ENCODE data around the gene MAFF. TPM values are rescaled to one million over a fixed set of nuclear protein-coding genes. Genes with fewer than 3 reads are reported as not detected.

MAFF gene
- polyA plus RNA-seq, 1 donor from 2014 or later = 2.1 TPM

DNA sequence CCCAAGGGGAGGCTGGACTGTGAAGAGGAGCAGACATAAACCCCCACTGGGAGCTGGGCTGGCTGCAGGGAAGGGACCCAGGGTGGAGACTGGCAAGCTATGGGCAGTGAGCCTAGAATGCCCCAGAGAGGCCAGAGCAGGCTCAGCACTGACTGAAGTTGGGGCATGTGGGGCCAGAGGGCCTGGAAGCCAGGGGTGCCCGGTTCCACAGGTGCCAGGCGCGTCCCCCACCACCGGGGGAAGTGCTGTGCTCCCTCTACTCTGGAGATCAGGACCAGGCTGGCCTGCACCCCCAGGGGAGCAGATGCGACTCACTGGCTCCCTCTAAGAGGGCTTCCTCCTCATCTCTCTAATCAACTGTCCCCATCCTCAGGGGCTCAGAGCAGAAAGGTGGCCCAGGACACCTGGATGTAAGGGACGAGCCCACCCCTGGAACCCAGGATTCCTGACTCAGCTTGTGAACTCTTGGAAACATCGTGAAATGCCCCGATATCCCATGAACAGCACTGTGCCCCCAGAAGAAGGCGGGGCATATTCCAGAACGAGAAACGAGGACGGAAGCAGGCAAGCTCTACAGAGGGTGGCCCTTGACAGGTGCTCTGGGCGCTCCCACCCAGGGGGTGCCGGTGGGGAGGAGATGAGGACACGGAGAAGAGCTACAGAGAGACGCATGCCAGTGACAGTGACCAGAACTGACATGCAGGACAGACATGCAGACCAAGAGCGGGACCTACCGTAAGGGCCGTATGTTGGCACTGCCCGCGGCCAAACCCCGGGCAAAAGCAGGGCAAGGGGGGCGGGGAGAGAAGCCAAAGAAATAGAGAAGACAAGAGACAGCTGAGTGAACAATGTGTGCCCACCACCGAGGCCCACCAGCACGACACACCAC lies 20.4 kb downstream of the MAFF start:
- no peak for TF ChIP-seq MXI1 (conservative IDR thresholded peaks at IDR 0.05; ENCODE audit: poor library complexity, severe bottlenecking)
- TF ChIP-seq EP300 (conservative IDR thresholded peaks at IDR 0.05; ENCODE audit: poor library complexity, severe bottlenecking) = no peak
- no peak for TF ChIP-seq TAF1 (IDR thresholded peaks at IDR 0.05; ENCODE audit: low read depth)
- no peak for TF ChIP-seq SMC3 (conservative IDR thresholded peaks at IDR 0.05; ENCODE audit: poor library complexity)
- TF ChIP-seq, protein P1, sequence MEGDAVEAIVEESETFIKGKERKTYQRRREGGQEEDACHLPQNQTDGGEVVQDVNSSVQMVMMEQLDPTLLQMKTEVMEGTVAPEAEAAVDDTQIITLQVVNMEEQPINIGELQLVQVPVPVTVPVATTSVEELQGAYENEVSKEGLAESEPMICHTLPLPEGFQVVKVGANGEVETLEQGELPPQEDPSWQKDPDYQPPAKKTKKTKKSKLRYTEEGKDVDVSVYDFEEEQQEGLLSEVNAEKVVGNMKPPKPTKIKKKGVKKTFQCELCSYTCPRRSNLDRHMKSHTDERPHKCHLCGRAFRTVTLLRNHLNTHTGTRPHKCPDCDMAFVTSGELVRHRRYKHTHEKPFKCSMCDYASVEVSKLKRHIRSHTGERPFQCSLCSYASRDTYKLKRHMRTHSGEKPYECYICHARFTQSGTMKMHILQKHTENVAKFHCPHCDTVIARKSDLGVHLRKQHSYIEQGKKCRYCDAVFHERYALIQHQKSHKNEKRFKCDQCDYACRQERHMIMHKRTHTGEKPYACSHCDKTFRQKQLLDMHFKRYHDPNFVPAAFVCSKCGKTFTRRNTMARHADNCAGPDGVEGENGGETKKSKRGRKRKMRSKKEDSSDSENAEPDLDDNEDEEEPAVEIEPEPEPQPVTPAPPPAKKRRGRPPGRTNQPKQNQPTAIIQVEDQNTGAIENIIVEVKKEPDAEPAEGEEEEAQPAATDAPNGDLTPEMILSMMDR (IDR thresholded peaks at IDR 0.05; ENCODE audit: poor library complexity, severe bottlenecking) = no peak
- no peak for TF ChIP-seq RAD21 (conservative IDR thresholded peaks at IDR 0.05)
- TF ChIP-seq POLR2AphosphoS5 (IDR thresholded peaks at IDR 0.05) = no peak
- TF ChIP-seq, protein P2, sequence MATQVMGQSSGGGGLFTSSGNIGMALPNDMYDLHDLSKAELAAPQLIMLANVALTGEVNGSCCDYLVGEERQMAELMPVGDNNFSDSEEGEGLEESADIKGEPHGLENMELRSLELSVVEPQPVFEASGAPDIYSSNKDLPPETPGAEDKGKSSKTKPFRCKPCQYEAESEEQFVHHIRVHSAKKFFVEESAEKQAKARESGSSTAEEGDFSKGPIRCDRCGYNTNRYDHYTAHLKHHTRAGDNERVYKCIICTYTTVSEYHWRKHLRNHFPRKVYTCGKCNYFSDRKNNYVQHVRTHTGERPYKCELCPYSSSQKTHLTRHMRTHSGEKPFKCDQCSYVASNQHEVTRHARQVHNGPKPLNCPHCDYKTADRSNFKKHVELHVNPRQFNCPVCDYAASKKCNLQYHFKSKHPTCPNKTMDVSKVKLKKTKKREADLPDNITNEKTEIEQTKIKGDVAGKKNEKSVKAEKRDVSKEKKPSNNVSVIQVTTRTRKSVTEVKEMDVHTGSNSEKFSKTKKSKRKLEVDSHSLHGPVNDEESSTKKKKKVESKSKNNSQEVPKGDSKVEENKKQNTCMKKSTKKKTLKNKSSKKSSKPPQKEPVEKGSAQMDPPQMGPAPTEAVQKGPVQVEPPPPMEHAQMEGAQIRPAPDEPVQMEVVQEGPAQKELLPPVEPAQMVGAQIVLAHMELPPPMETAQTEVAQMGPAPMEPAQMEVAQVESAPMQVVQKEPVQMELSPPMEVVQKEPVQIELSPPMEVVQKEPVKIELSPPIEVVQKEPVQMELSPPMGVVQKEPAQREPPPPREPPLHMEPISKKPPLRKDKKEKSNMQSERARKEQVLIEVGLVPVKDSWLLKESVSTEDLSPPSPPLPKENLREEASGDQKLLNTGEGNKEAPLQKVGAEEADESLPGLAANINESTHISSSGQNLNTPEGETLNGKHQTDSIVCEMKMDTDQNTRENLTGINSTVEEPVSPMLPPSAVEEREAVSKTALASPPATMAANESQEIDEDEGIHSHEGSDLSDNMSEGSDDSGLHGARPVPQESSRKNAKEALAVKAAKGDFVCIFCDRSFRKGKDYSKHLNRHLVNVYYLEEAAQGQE (IDR thresholded peaks at IDR 0.05; ENCODE audit: borderline replicate concordance) = no peak
- TF ChIP-seq EZH2 (IDR thresholded peaks at IDR 0.05; ENCODE audit: borderline replicate concordance, insufficient read depth, low read length, poor library complexity, severe bottlenecking) = no peak
- no peak overlapping the region for H3K4me3 ChIP-seq (ENCODE audit: low read length)
- no peak overlapping the region for H3K9ac ChIP-seq (ENCODE audit: low read length)

DNA sequence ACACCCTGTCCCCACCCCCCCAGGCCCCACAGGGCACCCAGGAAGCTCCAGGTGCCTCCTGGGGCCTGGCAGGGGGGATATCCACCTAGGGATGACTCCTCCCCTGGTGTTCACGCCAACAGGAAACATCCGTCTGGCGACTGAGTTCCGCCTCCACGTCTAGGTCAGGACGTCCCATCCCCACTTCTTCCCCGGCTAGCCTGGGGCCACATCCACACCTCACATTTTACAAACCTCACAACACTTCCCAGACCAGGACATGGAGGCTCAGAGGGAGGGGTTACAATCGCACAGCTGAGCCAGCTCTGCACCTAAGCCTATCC lies 21.0 kb downstream of the MAFF start:
- Histone ChIP-seq H3K9me3 (ENCODE audit: low read length) (no peaks in the 10 kb centered on the region), H3K36me3 (ENCODE audit: insufficient read depth, low read length) (no peaks in the 10 kb centered on the region), H3K9me2 (ENCODE audit: insufficient read depth, low read length) (no peaks in the 10 kb centered on the region), H3K9ac (ENCODE audit: low read length) (no peak overlapping the region), H3K4me3 (ENCODE audit: low read length) (no peak overlapping the region), H2AFZ (ENCODE audit: low read depth, low read length) (no peak overlapping the region), H4K20me1 (ENCODE audit: insufficient read depth) (no peaks in the 10 kb centered on the region), H3K27me3 (ENCODE audit: insufficient read depth, low read depth, low read length) (no peaks in the 10 kb centered on the region), H3K4me2 (ENCODE audit: low read length) (no peak overlapping the region), H3K79me2 (replicated peaks; ENCODE audit: insufficient read depth, low read length) (no peaks in the 10 kb centered on the region), H3K27ac (ENCODE audit: low read length) (no peak overlapping the region), H3F3A (ENCODE audit: insufficient read depth, low read length, poor library complexity, severe bottlenecking) (no peaks in the 10 kb centered on the region)
- TF ChIP-seq, protein P1 (IDR thresholded peaks at IDR 0.05; ENCODE audit: poor library complexity, severe bottlenecking) = no peak
- TF ChIP-seq, protein P2 (IDR thresholded peaks at IDR 0.05; ENCODE audit: borderline replicate concordance) = no peak
- TF ChIP-seq RAD21 (conservative IDR thresholded peaks at IDR 0.05) (no peak), EZH2 (IDR thresholded peaks at IDR 0.05; ENCODE audit: borderline replicate concordance, insufficient read depth, low read length, poor library complexity, severe bottlenecking) (no peak), TAF1 (IDR thresholded peaks at IDR 0.05; ENCODE audit: low read depth) (no peak), SMC3 (conservative IDR thresholded peaks at IDR 0.05; ENCODE audit: poor library complexity) (no peak), EP300 (conservative IDR thresholded peaks at IDR 0.05; ENCODE audit: poor library complexity, severe bottlenecking) (no peak), MXI1 (conservative IDR thresholded peaks at IDR 0.05; ENCODE audit: poor library complexity, severe bottlenecking) (no peak), POLR2AphosphoS5 (IDR thresholded peaks at IDR 0.05) (no peak)

More for the DNA sequence above, 20.4 kb downstream of the MAFF start:
- Histone ChIP-seq H3K9me3 (ENCODE audit: low read length) (no peaks in the 10 kb centered on the region), H3K27me3 (ENCODE audit: insufficient read depth, low read depth, low read length) (no peaks in the 10 kb centered on the region), H3K36me3 (ENCODE audit: insufficient read depth, low read length) (no peaks in the 10 kb centered on the region), H3F3A (ENCODE audit: insufficient read depth, low read length, poor library complexity, severe bottlenecking) (no peaks in the 10 kb centered on the region), H4K20me1 (ENCODE audit: insufficient read depth) (no peaks in the 10 kb centered on the region), H3K79me2 (replicated peaks; ENCODE audit: insufficient read depth, low read length) (no peaks in the 10 kb centered on the region), H3K4me2 (ENCODE audit: low read length) (no peak overlapping the region), H2AFZ (ENCODE audit: low read depth, low read length) (no peak overlapping the region), H3K27ac (ENCODE audit: low read length) (no peak overlapping the region), H3K9me2 (ENCODE audit: insufficient read depth, low read length) (no peaks in the 10 kb centered on the region)

All from neural cell (in vitro differentiated cells).